Inflammatory macrophage treated with lipopolysaccharide for 4 hours (primary cell): ENCODE data around the gene GPR3.
"Not testable (repeated sequence)": the region's sequence is repeated elsewhere in the genome, so short reads cannot be mapped to it uniquely, and the experiment has no call there.

Experiments
- DNase-seq: peaks from one replicate; pipeline ENCODE4 v3.0.0-alpha.2; 2020

GPR3 gene

DNA sequence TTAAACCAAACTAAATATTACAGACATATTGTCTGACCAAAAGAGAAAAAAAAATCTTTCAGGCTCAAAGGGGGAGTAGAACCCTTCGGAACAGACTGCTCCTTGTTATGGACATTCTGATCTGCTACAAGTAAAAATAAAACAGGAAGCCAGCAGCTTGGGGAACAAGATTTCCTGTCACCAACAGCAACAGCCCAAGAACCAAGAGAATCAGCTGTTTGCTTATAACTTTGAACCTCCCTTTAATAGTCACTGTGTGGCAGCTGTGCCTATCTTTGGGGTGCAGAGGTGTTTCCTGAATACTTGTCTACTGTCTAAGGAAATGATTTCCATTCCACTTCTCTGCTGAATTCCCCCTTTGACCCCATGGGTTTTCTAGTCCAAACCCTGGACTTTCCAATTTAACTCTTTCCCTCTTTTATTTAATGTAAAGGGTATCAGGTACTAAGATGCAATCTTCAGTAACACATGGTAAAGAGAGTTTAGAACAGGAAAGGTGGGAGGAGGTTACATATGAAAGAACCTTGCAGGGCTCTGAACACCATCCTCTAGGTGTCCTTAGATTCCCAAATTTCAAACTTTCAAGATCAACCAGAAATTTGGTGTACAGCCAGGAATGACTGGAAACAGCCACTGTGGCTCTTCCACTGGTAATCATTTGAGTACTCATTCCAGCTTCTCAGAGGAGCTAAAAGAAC, 38.6 kb downstream of the GPR3 start:
- peak; percentile 64 for DNase-seq

DNA sequence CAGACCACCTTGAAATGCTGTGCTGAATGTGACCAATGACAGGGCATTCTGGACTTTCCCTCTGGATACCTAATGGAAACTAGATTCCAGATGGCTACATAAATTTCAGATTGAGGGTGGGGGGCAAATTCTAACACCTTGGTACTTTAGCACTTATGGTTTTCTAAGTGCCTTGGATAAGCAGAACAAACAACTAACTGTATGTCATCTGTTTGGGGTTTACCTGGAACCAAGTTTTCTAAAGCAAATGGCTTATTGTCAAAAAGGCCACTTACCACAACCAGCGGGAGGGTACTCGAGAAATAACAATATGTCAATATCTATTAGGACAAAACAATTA, 39.1 kb downstream of the GPR3 start:
- no peak for DNase-seq

DNA sequence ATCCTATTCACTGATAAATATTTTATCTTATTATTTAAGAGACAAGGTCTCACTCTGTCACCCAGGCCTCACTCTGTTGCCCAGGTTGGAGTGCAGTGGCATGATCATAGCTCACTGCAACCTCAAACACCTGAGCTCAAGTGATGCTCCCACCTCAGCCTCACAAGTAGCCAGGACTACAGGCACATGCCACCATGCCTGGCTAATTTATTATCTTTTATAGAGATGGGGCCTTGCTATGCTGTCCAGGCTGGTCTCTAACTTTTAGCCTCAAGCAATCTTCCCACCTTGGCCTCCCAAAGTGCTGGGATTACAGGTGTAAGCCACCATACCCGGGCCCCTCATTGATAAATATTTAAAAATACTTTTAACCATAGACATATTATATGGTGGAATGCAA, 40.3 kb downstream of the GPR3 start:
- not testable (repeated sequence) for DNase-seq

DNA sequence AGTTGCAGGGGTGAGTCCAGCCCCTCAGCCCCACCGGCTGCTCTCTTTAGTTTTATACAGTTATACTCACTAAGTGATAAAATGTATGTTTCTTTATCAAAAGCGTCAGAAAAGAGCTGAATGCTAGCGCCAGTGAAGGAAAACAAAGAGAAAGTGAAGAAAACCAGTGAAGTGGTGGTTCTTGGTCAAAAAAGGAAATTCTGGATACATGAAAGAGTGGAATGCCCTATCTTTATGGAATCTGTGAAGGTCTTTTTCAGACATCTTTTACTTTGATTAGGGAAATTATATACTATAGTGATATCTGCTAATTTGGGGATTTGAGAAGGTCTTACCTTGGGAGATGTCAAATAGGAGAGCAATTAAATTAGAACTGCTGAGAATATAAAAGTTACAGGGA, 41.3 kb downstream of the GPR3 start:
- DNase-seq, result peak; percentile 32

DNA sequence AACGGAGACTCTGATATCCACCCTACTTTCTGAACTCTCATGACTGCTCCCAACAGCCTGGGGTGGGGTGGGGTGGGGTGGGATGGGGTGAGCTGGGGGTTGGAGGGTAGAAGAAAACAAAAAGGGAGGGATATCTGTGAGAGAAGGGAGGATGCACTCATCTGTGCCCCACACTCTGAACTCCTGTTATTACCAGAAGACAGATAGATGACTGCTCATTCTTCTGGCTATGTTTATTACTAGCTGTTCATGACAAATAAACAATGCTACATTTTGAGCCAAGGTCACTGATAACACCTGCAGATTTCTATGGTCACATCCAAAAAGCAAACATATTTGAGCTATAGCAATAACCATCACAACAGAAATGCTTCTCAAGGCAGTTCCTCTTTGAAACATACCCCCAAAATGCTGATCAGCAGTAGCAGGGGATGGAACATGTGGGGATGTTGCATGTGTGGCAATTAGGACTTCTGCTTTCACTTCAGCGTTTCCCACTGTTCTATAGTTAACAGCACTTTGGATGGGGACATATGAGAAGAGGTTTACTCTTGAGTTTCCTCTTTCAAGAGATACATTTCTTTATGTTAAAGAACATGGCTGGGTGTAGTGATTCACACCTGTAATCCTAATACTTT, 43.3 kb downstream of the GPR3 start:
- DNase-seq, result peak; percentile 95

DNA sequence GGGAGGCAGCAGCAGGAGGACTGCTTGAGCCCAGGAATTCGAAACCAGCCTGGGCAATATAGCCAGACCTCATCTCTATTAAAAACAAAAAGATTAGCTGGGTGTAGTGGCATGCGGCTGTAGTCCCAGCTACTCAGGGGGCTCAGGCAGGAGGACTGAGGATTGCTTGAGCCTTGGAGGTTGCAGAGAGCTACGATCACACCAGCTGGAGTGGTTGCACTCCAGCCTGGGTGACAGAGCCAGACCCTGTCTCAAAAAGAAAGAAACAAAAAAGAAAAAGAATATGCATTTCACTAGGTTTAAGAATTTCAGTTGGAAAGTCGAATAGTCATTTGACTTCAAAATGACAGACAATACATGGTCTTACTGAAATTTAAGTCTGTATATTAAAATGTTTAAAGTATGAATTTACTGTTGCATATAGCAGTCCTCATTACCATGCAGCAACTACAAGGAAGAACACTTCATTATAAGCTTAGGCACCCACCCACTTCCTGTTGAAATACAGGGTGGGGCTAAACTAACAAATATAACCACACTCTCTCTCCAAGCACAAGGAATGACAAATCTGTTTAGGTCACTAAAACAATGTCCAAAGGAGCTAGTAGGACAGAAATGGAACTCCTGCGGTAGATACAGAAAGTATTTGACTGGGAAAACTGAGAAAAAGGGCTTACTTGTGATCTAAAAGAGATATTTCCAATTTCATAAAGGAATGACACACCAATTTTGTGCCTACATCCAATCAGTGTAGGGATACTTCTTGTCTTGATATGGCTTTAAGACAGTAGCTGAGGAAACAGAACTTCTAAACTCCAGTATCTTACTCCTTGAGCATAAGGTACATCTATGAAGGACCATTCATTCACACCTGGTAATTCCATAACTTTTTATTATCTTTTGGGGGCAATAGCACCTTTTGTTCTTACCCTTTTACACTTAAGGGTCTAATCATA, 44.1 kb downstream of the GPR3 start:
- peak; percentile 93 for DNase-seq

DNA sequence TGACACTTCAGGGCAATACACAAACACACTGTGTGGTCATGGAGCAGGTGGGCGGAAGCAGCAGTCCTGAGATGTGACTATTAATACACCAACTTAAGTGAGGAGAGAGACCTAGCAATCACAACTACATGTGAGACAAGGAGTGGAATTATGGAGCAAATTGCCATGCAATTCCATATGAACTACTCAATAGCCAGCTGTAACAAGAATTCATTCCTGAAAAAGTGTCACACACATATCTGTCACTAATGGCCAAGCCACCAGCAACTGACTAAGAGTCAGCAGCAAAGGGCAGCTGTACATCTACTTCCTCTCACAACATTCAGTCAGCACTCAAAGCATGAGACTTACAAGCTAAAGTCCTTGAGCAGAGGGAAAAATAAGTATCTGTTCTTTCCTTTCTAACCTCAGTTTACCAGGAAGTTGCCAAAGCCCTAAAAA, 46.2 kb downstream of the GPR3 start:
- DNase-seq, result peak; percentile 86

DNA sequence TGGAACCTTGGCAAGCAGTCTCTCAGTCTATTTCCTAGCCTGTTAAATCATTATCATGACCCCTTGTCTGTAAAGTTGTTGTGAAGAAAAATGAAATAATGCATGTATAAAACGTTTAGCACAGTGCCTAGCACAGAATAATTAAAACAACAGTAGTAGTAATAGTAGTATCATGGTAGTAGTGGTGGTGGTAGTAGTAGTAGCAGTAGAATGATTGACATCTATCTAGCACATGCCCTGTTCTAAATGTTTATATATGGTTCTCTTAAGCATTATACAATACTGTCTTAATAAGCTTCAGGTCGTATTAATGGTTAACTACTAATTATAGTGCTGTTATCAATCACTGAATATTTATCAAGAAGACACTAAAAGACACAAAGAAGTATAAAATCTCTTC, 46.7 kb downstream of the GPR3 start:
- DNase-seq, result no peak

DNA sequence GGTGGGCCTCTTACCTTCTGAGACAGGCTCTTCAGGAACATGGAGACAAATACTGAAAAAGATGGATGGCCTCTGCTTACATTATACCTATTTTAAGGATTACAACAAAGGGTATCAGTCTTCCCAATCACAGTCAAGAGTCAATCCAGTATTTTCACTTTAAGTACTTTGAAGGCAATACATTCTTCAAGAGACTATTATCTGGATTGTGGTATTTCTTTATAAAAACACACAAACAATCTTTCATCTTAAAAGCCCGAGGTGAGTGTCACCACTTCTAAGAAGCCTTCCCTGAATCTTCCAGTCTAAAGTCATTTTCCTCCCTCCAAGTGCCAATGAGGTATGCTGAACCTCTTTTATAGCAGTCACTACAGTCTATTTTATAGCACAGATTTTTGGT, 52.2 kb downstream of the GPR3 start:
- DNase-seq, result no peak
